ENCODE measurements around the gene PTPRG. TPM values are rescaled to one million over a fixed set of nuclear protein-coding genes. Genes with fewer than 3 reads are reported as not detected.

PTPRG gene
- total RNA-seq, 1 experiment from 2014 or later: 32.1 TPM

GRCh38 chr3:62171789-62172188 is 610.4 kb downstream of the PTPRG start:
- RAD21 ChIA-PET (ENCODE audit: low non-redundant PET in 1 of 2, low total read pairs in 2 of 2, uncharacterized antibody in 2 of 2, unreplicated experiment in 2 of 2): no interaction called here
- Histone ChIP-seq H3K9ac (ENCODE audit: low read length) (no peak overlapping the region), H3K79me2 (ENCODE audit: insufficient read depth, low read length) (no peaks in the 10 kb centered on the region), H3K4me2 (ENCODE audit: low read length) (no peak overlapping the region), H3K36me3 (ENCODE audit: control insufficient read depth in 1 of 2, insufficient read depth in 2 of 2, low read length in 2 of 2) (no peaks in the 10 kb centered on the region), H3K27ac (ENCODE audit: low read depth, low read length) (no peak overlapping the region), H3K27me3 (ENCODE audit: insufficient read depth, low read length) (no peaks in the 10 kb centered on the region), H3K9me2 (ENCODE audit: insufficient read depth) (no peaks in the 10 kb centered on the region), H4K20me1 (ENCODE audit: insufficient read depth) (no peaks in the 10 kb centered on the region), H3K4me3 (replicated peaks in 1 of 2; ENCODE audit: low read depth in 1 of 2, low read length in 2 of 2) (no peak overlapping the region), H2AFZ (ENCODE audit: low read depth, low read length, poor library complexity, severe bottlenecking) (no peak overlapping the region), H3K9me3 (ENCODE audit: control insufficient read depth in 1 of 2, insufficient read depth in 1 of 2, low read depth in 1 of 2, low read length in 2 of 2) (no peaks in the 10 kb centered on the region), H3K4me1 (ENCODE audit: control insufficient read depth in 1 of 2, insufficient read depth in 2 of 2, low read length in 2 of 2) (no peaks in the 10 kb centered on the region)
- no TSS peak for BruUV-seq (replicated peaks)
- intact Hi-C loops (cut with micrococcal nuclease): no loop called here
- POLR2A ChIA-PET: no interaction called here
- DNase-seq (ENCODE audit: low read depth, low spot score) (no peak), ATAC-seq (no peak)
- TF ChIP-seq SIN3A (IDR thresholded peaks at IDR 0.05; ENCODE audit: low read depth) (no peak), YY1 (IDR thresholded peaks at IDR 0.05; ENCODE audit: extremely low read depth, insufficient replicate concordance, low read depth, low read length) (no peak), SP1 (IDR thresholded peaks at IDR 0.05; ENCODE audit: low read depth) (no peak), POLR2AphosphoS5 (IDR thresholded peaks at IDR 0.05; ENCODE audit: low read depth, low read length) (no peak), ELF1 (IDR thresholded peaks at IDR 0.05; ENCODE audit: borderline replicate concordance, low read depth) (no peak), REST (IDR thresholded peaks at IDR 0.05; ENCODE audit: low read depth) (no peak), EZH2 (IDR thresholded peaks at IDR 0.05) (no peak), RAD21 (IDR thresholded peaks at IDR 0.05; ENCODE audit: low read depth) (no peak), EGR1 (IDR thresholded peaks at IDR 0.05; ENCODE audit: low read depth) (no peak), CEBPB (IDR thresholded peaks at IDR 0.05; ENCODE audit: low read depth) (no peak), ZNF274 (IDR thresholded peaks at IDR 0.05; ENCODE audit: low read depth, low read length) (no peak), MAX (IDR thresholded peaks at IDR 0.05) (no peak), CBX3 (IDR thresholded peaks at IDR 0.05; ENCODE audit: low read depth) (no peak), FOSL1 (IDR thresholded peaks at IDR 0.05; ENCODE audit: low read depth) (no peak), ATF3 (IDR thresholded peaks at IDR 0.05) (no peak), ZFX (IDR thresholded peaks at IDR 0.05) (no peak), TCF7L2 (IDR thresholded peaks at IDR 0.05; ENCODE audit: borderline replicate concordance, extremely low read depth, insufficient read depth, insufficient read length) (no peak)
- CTCF ChIA-PET: no interaction called here
